ENCODE measurements around the gene SPATC1L.

Gene SPATC1L

DNA sequence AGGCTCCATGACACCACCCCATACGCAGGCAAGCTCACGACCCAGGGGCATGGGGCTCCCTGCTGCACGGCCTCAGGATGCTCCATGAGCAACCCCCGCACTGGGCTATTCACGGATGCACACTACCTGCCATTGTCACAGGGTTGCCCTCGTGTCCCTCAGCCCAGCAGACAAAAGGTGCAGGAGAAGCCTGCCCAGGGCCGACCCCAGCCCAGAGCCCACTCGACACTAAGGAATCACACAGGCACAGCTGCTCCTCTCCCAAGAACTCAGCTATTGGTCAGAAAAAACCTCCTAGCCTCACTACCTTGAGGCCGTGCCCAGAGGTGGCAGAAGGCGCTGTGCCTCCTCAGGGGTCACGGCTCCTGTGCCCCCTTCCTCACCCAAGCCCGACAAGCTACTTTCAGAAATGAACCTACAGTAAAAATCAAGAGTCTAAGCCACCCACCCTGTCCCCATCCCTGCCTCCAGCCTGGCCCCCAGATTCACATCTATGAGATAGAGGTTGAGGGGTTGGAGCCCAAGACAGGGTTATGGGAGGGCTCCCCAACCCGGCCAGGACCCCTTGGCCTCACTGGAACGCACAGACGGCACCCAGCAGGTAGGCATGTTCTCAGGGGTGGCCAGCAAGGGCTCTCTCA, 6.4 kb upstream of the SPATC1L start:
- peaks cover 7 to 41% of the 10 kb centered on the region in 2 experiments; a peak in 1 of 3 replicates for H3K36me3 ChIP-seq (ENCODE audit: control insufficient read depth in 2 of 2, insufficient read depth in 1 of 2, low read length in 2 of 2)
- no peak overlapping the region for H3K4me3 ChIP-seq (ENCODE audit: low read depth, low read length)
- ChIA-PET POLR2A (interaction anchor here (1.2 kb wide), 1 partner anchor 38 kb away, joined by 3 read pairs; no protein-coding TSS in a partner anchor), CTCF (interaction anchor here (1.5 kb wide), 2 partner anchors 47 to 218 kb away, joined by 4 to 6 read pairs; no protein-coding TSS in a partner anchor)
- H3K4me1 ChIP-seq (ENCODE audit: control insufficient read depth, insufficient read depth, low read length): peaks cover 9% of the 10 kb centered on the region
- no peaks in the 10 kb centered on the region for H3K9me3 ChIP-seq (ENCODE audit: control insufficient read depth, insufficient read depth, low read depth, low read length)
- H3K27ac ChIP-seq (ENCODE audit: extremely low read depth, low read depth, low read length): no peak overlapping the region
- TF ChIP-seq ZNF629 (tag by site-specific recombination; IDR thresholded peaks at IDR 0.05): no peak

DNA sequence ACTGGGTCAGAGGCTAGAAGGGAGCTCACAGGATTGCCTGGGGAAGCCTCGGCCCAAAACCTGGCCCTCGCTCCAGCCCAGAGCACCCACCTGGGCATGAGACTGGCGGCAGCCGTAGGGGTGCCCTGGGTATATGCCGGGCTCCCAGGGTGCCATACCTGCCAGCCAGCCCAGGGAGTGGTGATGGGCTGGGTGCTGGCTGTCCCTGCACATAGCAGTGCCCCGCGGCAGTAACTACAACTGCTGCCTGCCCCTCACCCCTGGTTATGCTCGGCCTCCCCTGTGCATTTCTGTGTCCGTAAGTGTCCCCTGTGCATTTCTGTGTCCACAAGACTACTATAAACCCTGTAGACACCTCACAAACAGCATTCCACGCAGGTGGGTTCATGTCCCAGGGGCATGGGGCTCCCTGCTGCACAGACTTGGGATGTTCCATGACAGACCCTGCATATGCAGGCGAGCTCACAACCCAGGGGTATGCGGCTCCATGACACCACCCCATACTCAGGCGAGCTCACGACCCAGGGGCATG, 5.8 kb upstream of the SPATC1L start:
- POLR2A ChIA-PET: interaction anchor here (1.2 kb wide), 1 partner anchor 37 kb away, joined by 3 read pairs; no protein-coding TSS in a partner anchor
- no peak overlapping the region for H3K4me3 ChIP-seq (ENCODE audit: low read depth, low read length)

More for the DNA sequence above, 5.8 kb upstream of the SPATC1L start:
- H3K27ac ChIP-seq (ENCODE audit: extremely low read depth, low read depth, low read length): no peak overlapping the region
- no peaks in the 10 kb centered on the region for H3K9me3 ChIP-seq (ENCODE audit: control insufficient read depth, insufficient read depth, low read depth, low read length)
- TF ChIP-seq ZNF626 (tag by site-specific recombination; IDR thresholded peaks at IDR 0.05) (no peak), ZNF776 (tag by site-specific recombination; IDR thresholded peaks at IDR 0.05; ENCODE audit: borderline replicate concordance) (no peak), ZBTB21 (tag by site-specific recombination; IDR thresholded peaks at IDR 0.05) (no peak), ZNF341 (tag by site-specific recombination; IDR thresholded peaks at IDR 0.05; ENCODE audit: low read depth) (no peak), ZNF629 (tag by site-specific recombination; IDR thresholded peaks at IDR 0.05) (no peak), ZNF658 (tag by site-specific recombination; IDR thresholded peaks at IDR 0.05) (no peak), ZNF248 (tag by site-specific recombination; IDR thresholded peaks at IDR 0.05) (no peak), ZNF488 (tag by site-specific recombination; IDR thresholded peaks at IDR 0.05) (no peak), ZNF777 (tag by site-specific recombination; IDR thresholded peaks at IDR 0.05; ENCODE audit: borderline replicate concordance) (no peak), ZNF391 (tag by site-specific recombination; IDR thresholded peaks at IDR 0.05; ENCODE audit: borderline replicate concordance, low read depth) (no peak), ZBTB49 (tag by site-specific recombination; IDR thresholded peaks at IDR 0.05; ENCODE audit: low read depth) (no peak), ZNF416 (tag by site-specific recombination; IDR thresholded peaks at IDR 0.05) (no peak)
- TF ChIP-seq, protein P1, sequence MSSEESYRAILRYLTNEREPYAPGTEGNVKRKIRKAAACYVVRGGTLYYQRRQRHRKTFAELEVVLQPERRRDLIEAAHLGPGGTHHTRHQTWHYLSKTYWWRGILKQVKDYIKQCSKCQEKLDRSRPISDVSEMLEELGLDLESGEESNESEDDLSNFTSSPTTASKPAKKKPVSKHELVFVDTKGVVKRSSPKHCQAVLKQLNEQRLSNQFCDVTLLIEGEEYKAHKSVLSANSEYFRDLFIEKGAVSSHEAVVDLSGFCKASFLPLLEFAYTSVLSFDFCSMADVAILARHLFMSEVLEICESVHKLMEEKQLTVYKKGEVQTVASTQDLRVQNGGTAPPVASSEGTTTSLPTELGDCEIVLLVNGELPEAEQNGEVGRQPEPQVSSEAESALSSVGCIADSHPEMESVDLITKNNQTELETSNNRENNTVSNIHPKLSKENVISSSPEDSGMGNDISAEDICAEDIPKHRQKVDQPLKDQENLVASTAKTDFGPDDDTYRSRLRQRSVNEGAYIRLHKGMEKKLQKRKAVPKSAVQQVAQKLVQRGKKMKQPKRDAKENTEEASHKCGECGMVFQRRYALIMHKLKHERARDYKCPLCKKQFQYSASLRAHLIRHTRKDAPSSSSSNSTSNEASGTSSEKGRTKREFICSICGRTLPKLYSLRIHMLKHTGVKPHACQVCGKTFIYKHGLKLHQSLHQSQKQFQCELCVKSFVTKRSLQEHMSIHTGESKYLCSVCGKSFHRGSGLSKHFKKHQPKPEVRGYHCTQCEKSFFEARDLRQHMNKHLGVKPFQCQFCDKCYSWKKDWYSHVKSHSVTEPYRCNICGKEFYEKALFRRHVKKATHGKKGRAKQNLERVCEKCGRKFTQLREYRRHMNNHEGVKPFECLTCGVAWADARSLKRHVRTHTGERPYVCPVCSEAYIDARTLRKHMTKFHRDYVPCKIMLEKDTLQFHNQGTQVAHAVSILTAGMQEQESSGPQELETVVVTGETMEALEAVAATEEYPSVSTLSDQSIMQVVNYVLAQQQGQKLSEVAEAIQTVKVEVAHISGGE (tag by site-specific recombination; conservative IDR thresholded peaks at IDR 0.05; ENCODE audit: low read depth): no peak
- TF ChIP-seq, protein P2, sequence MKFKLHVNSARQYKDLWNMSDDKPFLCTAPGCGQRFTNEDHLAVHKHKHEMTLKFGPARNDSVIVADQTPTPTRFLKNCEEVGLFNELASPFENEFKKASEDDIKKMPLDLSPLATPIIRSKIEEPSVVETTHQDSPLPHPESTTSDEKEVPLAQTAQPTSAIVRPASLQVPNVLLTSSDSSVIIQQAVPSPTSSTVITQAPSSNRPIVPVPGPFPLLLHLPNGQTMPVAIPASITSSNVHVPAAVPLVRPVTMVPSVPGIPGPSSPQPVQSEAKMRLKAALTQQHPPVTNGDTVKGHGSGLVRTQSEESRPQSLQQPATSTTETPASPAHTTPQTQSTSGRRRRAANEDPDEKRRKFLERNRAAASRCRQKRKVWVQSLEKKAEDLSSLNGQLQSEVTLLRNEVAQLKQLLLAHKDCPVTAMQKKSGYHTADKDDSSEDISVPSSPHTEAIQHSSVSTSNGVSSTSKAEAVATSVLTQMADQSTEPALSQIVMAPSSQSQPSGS (tag by site-specific recombination; IDR thresholded peaks at IDR 0.05; ENCODE audit: low read depth): no peak
- TF ChIP-seq, protein P3, sequence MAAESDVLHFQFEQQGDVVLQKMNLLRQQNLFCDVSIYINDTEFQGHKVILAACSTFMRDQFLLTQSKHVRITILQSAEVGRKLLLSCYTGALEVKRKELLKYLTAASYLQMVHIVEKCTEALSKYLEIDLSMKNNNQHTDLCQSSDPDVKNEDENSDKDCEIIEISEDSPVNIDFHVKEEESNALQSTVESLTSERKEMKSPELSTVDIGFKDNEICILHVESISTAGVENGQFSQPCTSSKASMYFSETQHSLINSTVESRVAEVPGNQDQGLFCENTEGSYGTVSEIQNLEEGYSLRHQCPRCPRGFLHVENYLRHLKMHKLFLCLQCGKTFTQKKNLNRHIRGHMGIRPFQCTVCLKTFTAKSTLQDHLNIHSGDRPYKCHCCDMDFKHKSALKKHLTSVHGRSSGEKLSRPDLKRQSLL (tag by site-specific recombination; IDR thresholded peaks at IDR 0.05): no peak
- H3K36me3 ChIP-seq (ENCODE audit: control insufficient read depth in 2 of 2, insufficient read depth in 1 of 2, low read length in 2 of 2): peaks cover 4 to 36% of the 10 kb centered on the region in 2 experiments; a peak in 1 of 3 replicates
- CTCF ChIA-PET: interaction anchor here (1.5 kb wide), 1 partner anchor 47 kb away, joined by 6 read pairs; no protein-coding TSS in a partner anchor
- H3K4me1 ChIP-seq (ENCODE audit: control insufficient read depth, insufficient read depth, low read length): peaks cover 9% of the 10 kb centered on the region

Data from HEK293 (cell line).